ENCODE measurements around the gene REEP5.
A peak's percentile ranks its signal among the peaks of the same experiment; 100 is the strongest.
"Not testable (repeated sequence)": the region's sequence is repeated elsewhere in the genome, so short reads cannot be mapped to it uniquely, and the experiment has no call there.

The REEP5 gene

GRCh38 chr5:112921833-112922817 is at the start of gene REEP5:
Gene REEP5, minus strand, starts transcription at chr5:112922227. Its CDS starts 37 bp downstream, at chr5:112922190.
- peak; percentile 88 for DNase-seq

GRCh38 chr5:112971276-112971675 is 49.2 kb upstream of the REEP5 start:
- no peak for DNase-seq

- DNase-seq = no peak
These were observed 46.5 kb upstream of the REEP5 start for GRCh38 chr5:112968411-112969106.

- no peak for DNase-seq
These were observed 45.6 kb upstream of the REEP5 start for GRCh38 chr5:112967520-112968083.

GRCh38 chr5:112965733-112966306 is 43.8 kb upstream of the REEP5 start:
- DNase-seq = peak; percentile 37

GRCh38 chr5:112963374-112963733 is 41.3 kb upstream of the REEP5 start:
- DNase-seq = not testable (repeated sequence)

- no peak for DNase-seq
These were observed 39.0 kb upstream of the REEP5 start for GRCh38 chr5:112960863-112961504.

GRCh38 chr5:112960315-112960714 is 38.3 kb upstream of the REEP5 start:
- DNase-seq = no peak

GRCh38 chr5:112959872-112960271 is 37.8 kb upstream of the REEP5 start:
- peak; percentile 27 for DNase-seq

- DNase-seq = peak; percentile 35
These were observed 36.4 kb upstream of the REEP5 start for GRCh38 chr5:112958093-112959088.

- no peak for DNase-seq
These were observed 35.2 kb upstream of the REEP5 start for GRCh38 chr5:112957036-112957808.

GRCh38 chr5:112956606-112957005 is 34.6 kb upstream of the REEP5 start:
- DNase-seq = no peak

- DNase-seq = peak; percentile 44
These were observed 29.2 kb upstream of the REEP5 start for GRCh38 chr5:112951124-112951702.

GRCh38 chr5:112948458-112948857 is 26.4 kb upstream of the REEP5 start:
- no peak for DNase-seq

GRCh38 chr5:112940670-112941069 is 18.6 kb upstream of the REEP5 start:
- no peak for DNase-seq

GRCh38 chr5:112938286-112938685 is 16.3 kb upstream of the REEP5 start:
- DNase-seq = no peak

- DNase-seq = no peak
These were observed 13.6 kb upstream of the REEP5 start for GRCh38 chr5:112935675-112936074.

GRCh38 chr5:112934366-112934663 is 12.3 kb upstream of the REEP5 start:
- no peak for DNase-seq

GRCh38 chr5:112933651-112934365 is 11.8 kb upstream of the REEP5 start:
- DNase-seq = no peak

GRCh38 chr5:112933105-112933504 is 11.1 kb upstream of the REEP5 start:
- no peak for DNase-seq
